Body of pancreas (tissue), 4 donors: ENCODE data around the gene GABBR1.

ENCODE experiments used
- POLR2A ChIP-seq, 3 donors: fragments of 450-650 bp; IDR thresholded peaks; one replicate each; pipeline ENCODE4 v1.6.1; 2016; ENCODE audit warnings: antibody characterized with exemption in 3 of 3, mild to moderate bottlenecking in 2 of 3
- TF ChIP-seq, protein P1 (sequence below), 7 experiments: fragments of 450-650 bp in 4 of 7; fragments of 200-600 bp in 3 of 7; sonication (generic) in 3 of 7; IDR thresholded peaks; one replicate each; pipeline ENCODE4 v1.5.1; 2016 to 2019; ENCODE audit warnings: antibody characterized with exemption in 7 of 7

DNA sequence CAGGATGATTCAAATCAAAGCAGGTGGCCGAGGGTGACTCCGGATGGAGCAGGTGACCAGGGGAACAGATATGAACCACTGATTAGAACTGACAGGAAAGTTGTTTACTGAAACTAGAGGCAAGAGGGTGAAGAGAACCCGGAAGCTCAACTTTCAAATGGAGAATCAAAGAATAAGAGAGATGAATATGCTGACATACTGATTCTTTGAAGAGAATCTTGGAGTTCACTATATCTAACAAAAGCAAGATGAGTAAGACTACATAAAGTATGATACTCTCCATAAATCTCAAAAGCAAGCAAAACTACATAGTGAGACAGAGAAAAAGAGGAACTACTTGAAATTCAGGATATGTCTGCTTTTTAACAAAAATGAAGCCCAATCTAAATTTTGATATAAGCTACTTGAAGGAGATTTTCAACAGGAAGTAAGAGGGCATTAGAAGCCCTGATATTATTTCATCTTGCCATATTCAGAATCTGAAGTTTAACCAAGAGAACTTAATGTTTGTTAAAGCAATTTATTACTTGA lies 69.5 kb downstream of the GABBR1 start:
- TF ChIP-seq, protein P1, sequence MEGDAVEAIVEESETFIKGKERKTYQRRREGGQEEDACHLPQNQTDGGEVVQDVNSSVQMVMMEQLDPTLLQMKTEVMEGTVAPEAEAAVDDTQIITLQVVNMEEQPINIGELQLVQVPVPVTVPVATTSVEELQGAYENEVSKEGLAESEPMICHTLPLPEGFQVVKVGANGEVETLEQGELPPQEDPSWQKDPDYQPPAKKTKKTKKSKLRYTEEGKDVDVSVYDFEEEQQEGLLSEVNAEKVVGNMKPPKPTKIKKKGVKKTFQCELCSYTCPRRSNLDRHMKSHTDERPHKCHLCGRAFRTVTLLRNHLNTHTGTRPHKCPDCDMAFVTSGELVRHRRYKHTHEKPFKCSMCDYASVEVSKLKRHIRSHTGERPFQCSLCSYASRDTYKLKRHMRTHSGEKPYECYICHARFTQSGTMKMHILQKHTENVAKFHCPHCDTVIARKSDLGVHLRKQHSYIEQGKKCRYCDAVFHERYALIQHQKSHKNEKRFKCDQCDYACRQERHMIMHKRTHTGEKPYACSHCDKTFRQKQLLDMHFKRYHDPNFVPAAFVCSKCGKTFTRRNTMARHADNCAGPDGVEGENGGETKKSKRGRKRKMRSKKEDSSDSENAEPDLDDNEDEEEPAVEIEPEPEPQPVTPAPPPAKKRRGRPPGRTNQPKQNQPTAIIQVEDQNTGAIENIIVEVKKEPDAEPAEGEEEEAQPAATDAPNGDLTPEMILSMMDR (IDR thresholded peaks at IDR 0.05): no peak
- TF ChIP-seq POLR2A (IDR thresholded peaks at IDR 0.05): no peak
